Neural crest cell (in vitro differentiated cells): ENCODE measurements around the gene OR52D1. TPM values are rescaled to one million over a fixed set of nuclear protein-coding genes. Genes with fewer than 3 reads are reported as not detected.

ENCODE experiments used
- DNase-seq: peaks from one replicate; pipeline ENCODE4 v3.0.0; 2021; ENCODE audit warnings: low read depth, mixed read lengths, low spot score
- H3K27ac Mint-ChIP-seq: one replicate; pipeline ENCODE4 v1.8.0; 2021; ENCODE audit warnings: mild to moderate bottlenecking, mixed read lengths; ENCODE audit not compliant: unreplicated experiment
- H3K27me3 Mint-ChIP-seq: 2 replicates; pipeline ENCODE4 v1.8.0; 2021; ENCODE audit warnings: low read depth, mild to moderate bottlenecking, mixed read lengths
- H3K36me3 Mint-ChIP-seq: 2 replicates; pipeline ENCODE4 v1.8.0; 2021; ENCODE audit warnings: low read depth, mild to moderate bottlenecking, mixed read lengths
- H3K4me1 Mint-ChIP-seq: 2 replicates; pipeline ENCODE4 v1.8.0; 2021; ENCODE audit warnings: mixed read lengths
- H3K4me3 Mint-ChIP-seq: one replicate; pipeline ENCODE4 v1.8.0; 2021; ENCODE audit warnings: mild to moderate bottlenecking, mixed read lengths
- H3K9me3 Mint-ChIP-seq: 2 replicates; pipeline ENCODE4 v1.8.0; 2021; ENCODE audit warnings: mixed read lengths
- CTCF ChIP-seq: fragments of 200-600 bp; sonication (generic); conservative IDR thresholded peaks from 2 replicates; pipeline ENCODE4 v1.5.0; 2021; ENCODE audit warnings: antibody characterized with exemption, mild to moderate bottlenecking
- long read RNA-seq: library from polyadenylated mRNA; unstranded; transcript quantifications from one replicate; pipeline ENCODE4 v2.0.0, GENCODE V29; 2020
- total RNA-seq: library from RNA; stranded (reverse); gene quantifications from 2 replicates; pipeline ENCODE4 v1.2.1, GENCODE V29; 2021

OR52D1 gene
- total RNA-seq: not detected in 2 replicates
- long read RNA-seq: 0 reads

- DNase-seq: no peak
- no peak within 1 kb of the TSS for H3K27ac Mint-ChIP-seq
- H3K27me3 Mint-ChIP-seq: peaks cover 5% of the 10 kb centered on the region
- no peaks in the 10 kb centered on the region for H3K9me3 Mint-ChIP-seq
- H3K4me3 Mint-ChIP-seq: no peak within 1 kb of the TSS
- TF ChIP-seq CTCF: no peak
- H3K36me3 Mint-ChIP-seq: no peaks in the 10 kb centered on the region
- no peaks in the 10 kb centered on the region for H3K4me1 Mint-ChIP-seq
Measured at GRCh38 chr11:5488385-5488784, at the start of gene OR52D1. OR52D1 (plus strand) TSS chr11:5488685; CDS start chr11:5488707, 22 bp downstream.

DNA sequence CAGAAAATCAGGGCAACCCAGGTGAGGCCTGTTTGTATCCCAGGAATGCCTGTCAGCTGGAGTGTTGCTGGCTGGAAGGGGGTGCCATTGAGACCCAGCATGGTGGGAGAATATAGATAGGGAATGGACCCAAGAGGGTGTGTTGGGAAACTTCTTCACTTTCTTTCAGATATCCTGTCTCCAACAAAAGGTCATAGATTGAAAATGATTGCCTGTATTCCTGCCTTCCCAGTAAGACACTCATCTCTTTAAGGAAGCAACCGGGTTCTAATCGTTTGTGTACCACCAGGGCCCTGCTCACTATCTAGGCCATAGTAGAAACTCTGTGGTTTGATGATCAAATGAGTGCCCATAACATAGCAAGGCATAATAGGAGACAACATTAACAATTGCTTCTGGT, 47.1 kb upstream of the OR52D1 start, which contains the start of gene OR51I1:
OR51I1 (minus strand) TSS at position 101 of the 400 bp plus-strand sequence; CDS start at position 101, 0 bp downstream.
- DNase-seq: no peak
- no peak within 1 kb of the TSS for H3K27ac Mint-ChIP-seq
- no peaks in the 10 kb centered on the region for H3K4me1 Mint-ChIP-seq
- H3K36me3 Mint-ChIP-seq: no peaks in the 10 kb centered on the region
- H3K27me3 Mint-ChIP-seq: peaks cover 25% of the 10 kb centered on the region
- peaks cover 2% of the 10 kb centered on the region for H3K9me3 Mint-ChIP-seq
- TF ChIP-seq CTCF: no peak
- H3K4me3 Mint-ChIP-seq: no peak within 1 kb of the TSS

DNA sequence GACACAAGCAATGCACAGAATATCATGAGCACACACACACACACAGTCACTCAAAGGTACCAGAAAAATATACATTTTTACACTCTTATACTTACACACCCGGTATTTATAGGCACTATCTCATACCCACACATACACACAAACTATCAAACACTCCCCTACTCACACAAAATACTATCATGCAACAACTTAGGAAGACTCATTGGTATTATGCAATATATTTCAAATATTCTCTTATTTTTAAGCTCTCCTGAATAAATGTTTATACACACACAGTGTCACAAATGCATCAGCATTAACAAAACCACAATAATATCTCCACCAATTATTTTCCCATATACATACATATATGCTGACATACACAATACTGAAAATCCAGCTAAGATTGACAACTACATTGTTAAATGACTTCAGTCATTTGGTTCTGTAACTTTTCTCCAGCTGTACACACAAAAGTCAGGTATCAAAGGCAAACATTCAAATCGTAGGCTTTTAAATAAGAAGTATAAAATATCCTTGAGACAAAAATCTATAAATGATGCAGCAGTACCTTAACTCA, 44.6 kb upstream of the OR52D1 start:
- TF ChIP-seq CTCF: no peak
- Mint-ChIP-seq H3K4me1 (no peaks in the 10 kb centered on the region), H3K27me3 (peaks cover 23% of the 10 kb centered on the region), H3K27ac (no peak overlapping the region), H3K36me3 (no peaks in the 10 kb centered on the region), H3K4me3 (no peak overlapping the region), H3K9me3 (peaks cover 2% of the 10 kb centered on the region)
- DNase-seq: no peak

GRCh38 chr11:5449023-5449422, 39.5 kb upstream of the OR52D1 start, which contains the start of gene OR51I2:
OR51I2 (plus strand) TSS chr11:5449323; CDS start chr11:5453489, 4,166 bp downstream.
- no peak within 1 kb of the TSS for H3K4me3 Mint-ChIP-seq
- no peaks in the 10 kb centered on the region for H3K36me3 Mint-ChIP-seq
- H3K4me1 Mint-ChIP-seq: no peaks in the 10 kb centered on the region
- DNase-seq: no peak
- TF ChIP-seq CTCF: no peak
- no peaks in the 10 kb centered on the region for H3K9me3 Mint-ChIP-seq
- no peak within 1 kb of the TSS for H3K27ac Mint-ChIP-seq
- H3K27me3 Mint-ChIP-seq: peaks cover 27% of the 10 kb centered on the region

- no peak for TF ChIP-seq CTCF
- Mint-ChIP-seq H3K27me3 (peaks cover 27% of the 10 kb centered on the region), H3K36me3 (no peaks in the 10 kb centered on the region), H3K4me1 (no peaks in the 10 kb centered on the region), H3K27ac (no peak overlapping the region), H3K9me3 (no peaks in the 10 kb centered on the region), H3K4me3 (no peak overlapping the region)
- DNase-seq: no peak
Measured at GRCh38 chr11:5449432-5449831, 39.1 kb upstream of the OR52D1 start.
